Measurements from ENCODE around the gene DAPK2. TPM values are rescaled to one million over a fixed set of nuclear protein-coding genes. Genes with fewer than 3 reads are reported as not detected.

The DAPK2 gene
- total and polyA plus RNA-seq, 2 of the 13 experiments (the other 11 are each of a cell fraction or from before 2014, with no cell fraction given): 0.33 to 0.63 TPM

- no peaks in the 10 kb centered on the region for H3K27me3 ChIP-seq (ENCODE audit: control insufficient read depth in 1 of 2, insufficient read depth in 2 of 2, low read length in 2 of 2)
- H3K36me3 ChIP-seq (replicated peaks in 1 of 2; ENCODE audit: control insufficient read depth in 1 of 2, insufficient read depth in 2 of 2, low read length in 2 of 2): peaks cover 2 to 17% of the 10 kb centered on the region in 2 experiments; a peak in 4 of 5 replicates
- peaks cover 17% of the 10 kb centered on the region for H3K79me2 ChIP-seq (ENCODE audit: insufficient read depth, low read length)
- in situ Hi-C loops (cut with HindIII; ENCODE audit: extremely low pct_ligation_motif_present, low pct_unique_long_range_greater_than_20kb): no loop called here
- DNase-seq (ENCODE audit: low spot score) (no peak), FAIRE-seq (no peak), ATAC-seq (no peak)
- H3K27ac ChIP-seq (ENCODE audit: extremely low read length, insufficient read depth, low read length): no peak overlapping the region
- H3K4me1 ChIP-seq (ENCODE audit: insufficient read depth, low read length): peaks cover 22% of the 10 kb centered on the region
- no peak overlapping the region for H3K9ac ChIP-seq (ENCODE audit: insufficient read depth, low read depth, low read length)
- H2AFZ ChIP-seq (ENCODE audit: low read length): no peak overlapping the region
- no peak overlapping the region for H3K4me3 ChIP-seq (replicated peaks in 1 of 3; ENCODE audit: insufficient read depth in 1 of 3, low read depth in 2 of 3, low read length in 3 of 3)
- 79% methylated on average over 12 of the region's 12 CpGs for WGBS (ENCODE audit: low lambda C conversion rate)
- ChIA-PET CTCF (ENCODE audit: low intra/inter-chr PET ratio, low total read pairs) (no interaction called here), POLR2A (interaction anchor here (1.4 kb wide), 1 partner anchor 18 kb away, joined by 3 read pairs; no protein-coding TSS in a partner anchor)
- BruUV-seq (replicated peaks): no TSS peak
- H3K9me3 ChIP-seq (ENCODE audit: low read length): no peaks in the 10 kb centered on the region
- intact Hi-C loops (cut with micrococcal nuclease; ENCODE audit: unreplicated experiment): no loop called here
- H3K4me2 ChIP-seq (ENCODE audit: low read depth, low read length): no peak overlapping the region
- H4K20me1 ChIP-seq (ENCODE audit: insufficient read depth, low read length): no peaks in the 10 kb centered on the region
- TF ChIP-seq ZBTB39 (CRISPR knock-in tag; IDR thresholded peaks at IDR 0.05) (no peak), ZFP1 (CRISPR knock-in tag; IDR thresholded peaks at IDR 0.05) (no peak), NFYC (CRISPR knock-in tag; IDR thresholded peaks at IDR 0.05) (no peak), IKZF4 (CRISPR knock-in tag; IDR thresholded peaks at IDR 0.05; ENCODE audit: borderline replicate concordance, low read depth, not compliant biosample characterization) (no peak), ZNF34 (CRISPR knock-in tag; IDR thresholded peaks at IDR 0.05; ENCODE audit: borderline replicate concordance) (no peak), HOXD1 (CRISPR knock-in tag; IDR thresholded peaks at IDR 0.05) (no peak), ZNF562 (CRISPR knock-in tag; IDR thresholded peaks at IDR 0.05; ENCODE audit: borderline replicate concordance) (no peak), MBD4 (IDR thresholded peaks at IDR 0.05; ENCODE audit: borderline replicate concordance, low read length) (no peak), NFKBIZ (CRISPR knock-in tag; IDR thresholded peaks at IDR 0.05) (no peak), SP140L (CRISPR knock-in tag; IDR thresholded peaks at IDR 0.05; ENCODE audit: borderline replicate concordance) (no peak), ONECUT2 (CRISPR knock-in tag; IDR thresholded peaks at IDR 0.05) (no peak), JDP2 (CRISPR knock-in tag; IDR thresholded peaks at IDR 0.05; ENCODE audit: borderline replicate concordance) (no peak), CEBPZ (IDR thresholded peaks at IDR 0.05; ENCODE audit: low read length) (no peak), ZFP91 (CRISPR knock-in tag; IDR thresholded peaks at IDR 0.05; ENCODE audit: borderline replicate concordance) (no peak)
- TF ChIP-seq, protein P1, sequence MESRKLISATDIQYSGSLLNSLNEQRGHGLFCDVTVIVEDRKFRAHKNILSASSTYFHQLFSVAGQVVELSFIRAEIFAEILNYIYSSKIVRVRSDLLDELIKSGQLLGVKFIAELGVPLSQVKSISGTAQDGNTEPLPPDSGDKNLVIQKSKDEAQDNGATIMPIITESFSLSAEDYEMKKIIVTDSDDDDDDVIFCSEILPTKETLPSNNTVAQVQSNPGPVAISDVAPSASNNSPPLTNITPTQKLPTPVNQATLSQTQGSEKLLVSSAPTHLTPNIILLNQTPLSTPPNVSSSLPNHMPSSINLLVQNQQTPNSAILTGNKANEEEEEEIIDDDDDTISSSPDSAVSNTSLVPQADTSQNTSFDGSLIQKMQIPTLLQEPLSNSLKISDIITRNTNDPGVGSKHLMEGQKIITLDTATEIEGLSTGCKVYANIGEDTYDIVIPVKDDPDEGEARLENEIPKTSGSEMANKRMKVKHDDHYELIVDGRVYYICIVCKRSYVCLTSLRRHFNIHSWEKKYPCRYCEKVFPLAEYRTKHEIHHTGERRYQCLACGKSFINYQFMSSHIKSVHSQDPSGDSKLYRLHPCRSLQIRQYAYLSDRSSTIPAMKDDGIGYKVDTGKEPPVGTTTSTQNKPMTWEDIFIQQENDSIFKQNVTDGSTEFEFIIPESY (CRISPR knock-in tag; IDR thresholded peaks at IDR 0.05): no peak
Measured at GRCh38 chr15:64089543-64090280, 43.4 kb upstream of the DAPK2 start.

All from HepG2 (cell line).